MV-4-11 (cell line): Measurements from ENCODE around the gene MBTD1.
"Not testable (repeated sequence)": the region's sequence is repeated elsewhere in the genome, so short reads cannot be mapped to it uniquely, and the experiment has no call there.

Source experiments
- DNase-seq: peaks from one replicate; lab custom pipeline; 2025; lab: John Stamatoyannopoulos, UW

MBTD1 gene

GRCh38 chr17:51189162-51189561 lies 70.7 kb downstream of the MBTD1 start:
- DNase-seq, result no peak

- no peak for DNase-seq
These were observed 71.5 kb downstream of the MBTD1 start for GRCh38 chr17:51188271-51188833.

- no peak for DNase-seq
These were observed 74.0 kb downstream of the MBTD1 start for GRCh38 chr17:51185763-51186332.

- DNase-seq, result no peak
These were observed 75.7 kb downstream of the MBTD1 start for GRCh38 chr17:51184124-51184523.

- no peak for DNase-seq
These were observed 79.4 kb downstream of the MBTD1 start for GRCh38 chr17:51180486-51180885.

GRCh38 chr17:51172030-51172429 lies 87.8 kb downstream of the MBTD1 start:
- not testable (repeated sequence) for DNase-seq

- no peak for DNase-seq
These were observed 89.1 kb downstream of the MBTD1 start for GRCh38 chr17:51170736-51171135.

GRCh38 chr17:51169340-51169739 lies 90.5 kb downstream of the MBTD1 start:
- no peak for DNase-seq

GRCh38 chr17:51166987-51167931 lies 92.6 kb downstream of the MBTD1 start:
- peak; percentile 28 for DNase-seq

- DNase-seq, result peak; percentile 72
These were observed 93.5 kb downstream of the MBTD1 start, which contains the start of gene NME2 for GRCh38 chr17:51166198-51166986. Gene NME2 (plus strand): TSS chr17:51166411. CDS start chr17:51166831, 420 bp downstream.

- DNase-seq, result no peak
These were observed 94.1 kb downstream of the MBTD1 start for GRCh38 chr17:51165680-51166197.

GRCh38 chr17:51164911-51165679 lies 94.8 kb downstream of the MBTD1 start:
- DNase-seq, result no peak

- DNase-seq, result peak; percentile 20
These were observed 98.3 kb downstream of the MBTD1 start for GRCh38 chr17:51161541-51161940.

GRCh38 chr17:51159604-51160003 lies 100.2 kb downstream of the MBTD1 start:
- DNase-seq, result no peak

- no peak for DNase-seq
These were observed 104.4 kb downstream of the MBTD1 start for GRCh38 chr17:51155416-51155815.

- DNase-seq, result no peak
These were observed 105.7 kb downstream of the MBTD1 start for GRCh38 chr17:51154176-51154575.

GRCh38 chr17:51153210-51154072 lies 106.4 kb downstream of the MBTD1 start, which contains the start of gene NME1:
Gene NME1 (plus strand): TSS chr17:51153559. CDS start chr17:51155655, 2,096 bp downstream.
- DNase-seq, result peak; percentile 100

- no peak for DNase-seq
These were observed 107.1 kb downstream of the MBTD1 start for GRCh38 chr17:51152766-51153209.

- no peak for DNase-seq
These were observed 108.9 kb downstream of the MBTD1 start for GRCh38 chr17:51150932-51151331.

GRCh38 chr17:51149163-51149562 lies 110.7 kb downstream of the MBTD1 start:
- DNase-seq, result no peak
